SK-N-SH (cell line): ENCODE results near the gene GYS2.

Experiments
- ELF1 ChIP-seq: IDR thresholded peaks from 2 replicates; pipeline ENCODE4 v1.4.0; 2012
- EP300 ChIP-seq, 2 experiments: IDR thresholded peaks; 2 replicates each; pipeline versions ENCODE4 v1.4.0 to v1.6.1; 2012; ENCODE audit warnings: borderline replicate concordance in 1 of 2, low read depth in 1 of 2, low read length in 1 of 2
- FOXJ3 ChIP-seq: sonication (generic); formaldehyde crosslinking; IDR thresholded peaks from 2 replicates; pipeline ENCODE4 v1.5.1; 2020; ENCODE audit warnings: mild to moderate bottlenecking, missing genetic modification reagents
- POLR2AphosphoS5 ChIP-seq: IDR thresholded peaks from 2 replicates; pipeline ENCODE4 v1.6.1; 2012; ENCODE audit warnings: low read depth, low read length
- RFX5 ChIP-seq: IDR thresholded peaks from 2 replicates; pipeline ENCODE4 v1.6.1; 2012; ENCODE audit warnings: mild to moderate bottlenecking, improper control_type of control experiment, low read length
- TAF1 ChIP-seq: IDR thresholded peaks from 2 replicates; pipeline ENCODE4 v1.6.1; 2012; ENCODE audit warnings: low read depth, mild to moderate bottlenecking, low read length, moderate library complexity, borderline replicate concordance
- YY1 ChIP-seq: IDR thresholded peaks from 2 replicates; pipeline ENCODE4 v1.4.0; 2012; ENCODE audit warnings: low read depth, mild to moderate bottlenecking
- TF ChIP-seq, protein P1 (sequence below): fragments of 200-600 bp; sonication (generic); IDR thresholded peaks from 2 replicates; pipeline ENCODE4 v1.6.1; 2017; ENCODE audit warnings: antibody characterized with exemption, mild to moderate bottlenecking, moderate library complexity
- TF ChIP-seq, protein P2 (sequence below): fragments of 150-350 bp; IDR thresholded peaks from 2 replicates; pipeline ENCODE4 v1.6.1; 2017; ENCODE audit warnings: antibody characterized with exemption, low read length, low read depth, borderline replicate concordance

DNA sequence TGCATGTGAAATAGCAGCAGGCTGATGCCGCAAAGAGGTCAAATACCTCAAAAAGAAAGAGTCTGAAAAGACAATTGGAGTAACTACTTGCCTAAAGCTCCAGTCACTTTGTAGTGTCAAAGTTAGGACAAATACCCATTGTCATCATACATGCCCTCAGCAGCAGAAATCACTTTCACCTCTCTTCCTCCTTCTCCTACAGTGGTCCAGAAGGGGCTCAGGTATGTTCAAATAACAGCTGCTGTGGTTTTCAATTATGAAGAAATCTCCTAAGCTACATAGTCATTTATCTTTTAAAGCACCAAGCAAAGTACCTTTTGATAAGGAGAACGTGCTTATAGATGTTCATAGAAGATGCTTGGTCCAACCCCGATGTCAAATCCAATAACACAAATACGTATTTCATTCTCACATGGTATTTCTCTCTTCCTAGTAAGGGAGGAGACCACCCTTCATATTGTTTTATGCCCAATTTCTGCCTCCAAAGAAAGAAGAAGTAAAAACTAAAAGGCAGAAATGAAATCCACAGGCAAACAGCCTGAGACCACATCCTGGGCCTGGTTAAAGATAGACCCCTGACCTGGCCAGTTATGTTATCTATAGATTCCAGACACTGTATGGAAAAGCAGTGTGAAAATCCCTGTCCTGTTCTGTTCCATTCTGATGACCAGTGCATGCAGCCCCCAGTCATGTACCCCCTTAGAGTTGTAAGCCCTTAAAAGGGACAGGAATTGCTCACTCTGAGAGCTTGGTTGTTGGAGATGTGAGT, 23.7 kb downstream of the GYS2 start:
- no peak for TF ChIP-seq FOXJ3 (CRISPR knock-in tag)
- TF ChIP-seq, protein P1, sequence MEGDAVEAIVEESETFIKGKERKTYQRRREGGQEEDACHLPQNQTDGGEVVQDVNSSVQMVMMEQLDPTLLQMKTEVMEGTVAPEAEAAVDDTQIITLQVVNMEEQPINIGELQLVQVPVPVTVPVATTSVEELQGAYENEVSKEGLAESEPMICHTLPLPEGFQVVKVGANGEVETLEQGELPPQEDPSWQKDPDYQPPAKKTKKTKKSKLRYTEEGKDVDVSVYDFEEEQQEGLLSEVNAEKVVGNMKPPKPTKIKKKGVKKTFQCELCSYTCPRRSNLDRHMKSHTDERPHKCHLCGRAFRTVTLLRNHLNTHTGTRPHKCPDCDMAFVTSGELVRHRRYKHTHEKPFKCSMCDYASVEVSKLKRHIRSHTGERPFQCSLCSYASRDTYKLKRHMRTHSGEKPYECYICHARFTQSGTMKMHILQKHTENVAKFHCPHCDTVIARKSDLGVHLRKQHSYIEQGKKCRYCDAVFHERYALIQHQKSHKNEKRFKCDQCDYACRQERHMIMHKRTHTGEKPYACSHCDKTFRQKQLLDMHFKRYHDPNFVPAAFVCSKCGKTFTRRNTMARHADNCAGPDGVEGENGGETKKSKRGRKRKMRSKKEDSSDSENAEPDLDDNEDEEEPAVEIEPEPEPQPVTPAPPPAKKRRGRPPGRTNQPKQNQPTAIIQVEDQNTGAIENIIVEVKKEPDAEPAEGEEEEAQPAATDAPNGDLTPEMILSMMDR, result no peak
- TF ChIP-seq, protein P2, sequence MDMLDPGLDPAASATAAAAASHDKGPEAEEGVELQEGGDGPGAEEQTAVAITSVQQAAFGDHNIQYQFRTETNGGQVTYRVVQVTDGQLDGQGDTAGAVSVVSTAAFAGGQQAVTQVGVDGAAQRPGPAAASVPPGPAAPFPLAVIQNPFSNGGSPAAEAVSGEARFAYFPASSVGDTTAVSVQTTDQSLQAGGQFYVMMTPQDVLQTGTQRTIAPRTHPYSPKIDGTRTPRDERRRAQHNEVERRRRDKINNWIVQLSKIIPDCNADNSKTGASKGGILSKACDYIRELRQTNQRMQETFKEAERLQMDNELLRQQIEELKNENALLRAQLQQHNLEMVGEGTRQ, result no peak
- TF ChIP-seq EP300 (IDR thresholded peaks at IDR 0.05; ENCODE audit: borderline replicate concordance in 1 of 2, low read depth in 1 of 2, low read length in 1 of 2), result no peak
- TF ChIP-seq POLR2AphosphoS5, result no peak
- no peak for TF ChIP-seq RFX5
- no peak for TF ChIP-seq ELF1
- no peak for TF ChIP-seq YY1
- no peak for TF ChIP-seq TAF1
